Central memory CD8-positive, alpha-beta T cell (primary cell): ENCODE measurements around the gene FANCG.

Source experiments
- ATAC-seq: fragments of 150-1000 bp; cut with Tn5 transposase; replicated peaks from 2 replicates; pipeline ENCODE4 v1.10.0; 2022; ENCODE audit warnings: mild to moderate bottlenecking, moderate FRiP score, moderate number of reproducible peaks; ENCODE audit not compliant: poor library complexity, severe bottlenecking; ENCODE audit errors: extremely low read depth
- DNase-seq, 2 donors: peaks; one replicate each; pipeline ENCODE4 v3.0.0; 2021; ENCODE audit warnings: low spot score in 2 of 2
- H3K27ac Mint-ChIP-seq: one replicate; pipeline ENCODE4 v1.8.0; 2022; ENCODE audit warnings: low read depth, mild to moderate bottlenecking, moderate library complexity, mixed read lengths
- H3K27me3 Mint-ChIP-seq: one replicate; pipeline ENCODE4 v1.8.0; 2022; ENCODE audit warnings: mixed read lengths
- H3K36me3 Mint-ChIP-seq: one replicate; pipeline ENCODE4 v1.8.0; 2022; ENCODE audit warnings: mild to moderate bottlenecking, moderate library complexity, mixed read lengths; ENCODE audit not compliant: insufficient read depth
- H3K4me1 Mint-ChIP-seq: one replicate; pipeline ENCODE4 v1.8.0; 2022; ENCODE audit warnings: mixed read lengths
- H3K4me3 Mint-ChIP-seq: one replicate; pipeline ENCODE4 v1.8.0; 2022; ENCODE audit warnings: mild to moderate bottlenecking, moderate library complexity, mixed read lengths
- H3K9me3 Mint-ChIP-seq: one replicate; pipeline ENCODE4 v1.8.0; 2022; ENCODE audit warnings: mixed read lengths

Gene FANCG

DNA sequence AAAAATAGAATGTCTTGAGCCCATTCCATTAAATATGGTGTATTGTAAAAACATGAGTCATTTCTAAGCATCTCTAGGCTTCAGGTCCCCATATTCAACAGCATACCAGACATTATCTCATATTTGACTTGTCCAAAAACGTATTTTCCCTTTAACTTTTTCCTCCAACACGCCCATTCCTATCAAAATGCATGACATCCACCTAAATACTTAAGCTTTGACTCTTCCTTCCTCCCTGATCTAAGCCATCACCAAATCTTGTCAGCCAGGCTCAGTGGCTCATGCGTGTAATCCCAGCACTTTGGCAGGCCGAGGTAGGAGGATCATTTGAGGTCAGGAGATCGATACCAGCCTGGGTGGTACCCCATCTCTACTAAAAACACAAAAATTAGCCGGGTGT is 31.2 kb downstream of the FANCG start:
- H3K27me3 Mint-ChIP-seq: no peaks in the 10 kb centered on the region
- H3K36me3 Mint-ChIP-seq: peaks cover 31% of the 10 kb centered on the region
- H3K4me1 Mint-ChIP-seq: peaks cover 11% of the 10 kb centered on the region
- DNase-seq: no peak
- H3K9me3 Mint-ChIP-seq: no peaks in the 10 kb centered on the region
- no peak overlapping the region for H3K27ac Mint-ChIP-seq
- H3K4me3 Mint-ChIP-seq: no peak overlapping the region
- ATAC-seq: no peak

DNA sequence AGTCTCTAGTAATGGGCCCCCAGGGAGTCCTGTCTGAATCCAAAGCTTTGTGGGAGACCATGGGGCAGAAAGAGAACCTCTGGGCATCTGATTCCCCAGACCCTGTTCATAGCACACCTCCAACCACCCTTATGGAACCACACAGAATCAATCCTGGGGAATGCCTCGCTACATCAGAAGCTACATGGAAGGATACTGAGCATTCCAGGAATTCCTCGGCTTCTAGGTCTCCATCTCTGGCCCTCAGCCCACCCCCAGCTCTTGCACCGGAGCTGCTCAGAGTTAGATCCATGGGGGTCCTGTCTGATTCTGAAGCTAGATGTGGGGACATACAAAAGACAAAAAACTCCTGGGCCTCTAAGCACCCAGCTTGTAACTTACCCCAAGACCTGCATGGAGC is 35.7 kb downstream of the FANCG start:
- Mint-ChIP-seq H3K9me3 (no peaks in the 10 kb centered on the region), H3K27ac (no peak overlapping the region), H3K4me1 (peaks cover 10% of the 10 kb centered on the region), H3K27me3 (no peaks in the 10 kb centered on the region), H3K4me3 (no peak overlapping the region), H3K36me3 (peaks cover 16% of the 10 kb centered on the region)
- ATAC-seq: no peak
- DNase-seq: no peak

GRCh38 chr9:35042891-35043545 is 36.7 kb downstream of the FANCG start:
- DNase-seq: no peak
- H3K4me3 Mint-ChIP-seq: no peak overlapping the region
- H3K27ac Mint-ChIP-seq: peak overlapping the region; percentile 55
- peaks cover 10% of the 10 kb centered on the region for H3K4me1 Mint-ChIP-seq
- ATAC-seq: no peak
- H3K36me3 Mint-ChIP-seq: peaks cover 10% of the 10 kb centered on the region
- H3K27me3 Mint-ChIP-seq: no peaks in the 10 kb centered on the region
- no peaks in the 10 kb centered on the region for H3K9me3 Mint-ChIP-seq

DNA sequence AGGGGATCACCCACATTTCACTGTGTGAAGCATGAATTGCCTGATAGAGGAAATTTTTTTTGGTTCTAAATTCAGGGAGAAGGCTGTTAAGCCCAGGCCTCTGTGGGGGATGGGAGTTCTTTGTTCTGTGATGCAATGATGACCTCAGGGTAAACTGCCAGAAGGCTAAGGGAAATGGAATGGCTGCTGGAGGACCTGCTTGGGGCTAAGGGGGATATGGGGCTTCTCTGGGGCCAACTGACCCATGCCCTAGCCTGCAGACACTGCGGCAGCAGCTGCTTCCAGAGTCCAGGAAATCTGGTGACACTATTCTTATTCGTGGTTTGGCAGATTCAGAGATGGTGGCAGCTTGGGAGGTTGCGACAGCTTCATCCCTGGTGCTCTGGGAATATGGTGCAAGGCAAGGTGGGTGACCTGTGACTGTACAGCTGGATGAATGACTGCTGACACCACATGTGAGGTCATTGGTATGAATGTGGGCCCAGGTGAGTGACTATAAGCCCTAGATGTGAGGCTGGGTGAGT is 37.6 kb downstream of the FANCG start:
- Mint-ChIP-seq H3K4me1 (peaks cover 10% of the 10 kb centered on the region), H3K36me3 (peaks cover 11% of the 10 kb centered on the region), H3K4me3 (no peak overlapping the region), H3K9me3 (no peaks in the 10 kb centered on the region), H3K27me3 (no peaks in the 10 kb centered on the region), H3K27ac (no peak overlapping the region)
- no peak for DNase-seq
- ATAC-seq: no peak

DNA sequence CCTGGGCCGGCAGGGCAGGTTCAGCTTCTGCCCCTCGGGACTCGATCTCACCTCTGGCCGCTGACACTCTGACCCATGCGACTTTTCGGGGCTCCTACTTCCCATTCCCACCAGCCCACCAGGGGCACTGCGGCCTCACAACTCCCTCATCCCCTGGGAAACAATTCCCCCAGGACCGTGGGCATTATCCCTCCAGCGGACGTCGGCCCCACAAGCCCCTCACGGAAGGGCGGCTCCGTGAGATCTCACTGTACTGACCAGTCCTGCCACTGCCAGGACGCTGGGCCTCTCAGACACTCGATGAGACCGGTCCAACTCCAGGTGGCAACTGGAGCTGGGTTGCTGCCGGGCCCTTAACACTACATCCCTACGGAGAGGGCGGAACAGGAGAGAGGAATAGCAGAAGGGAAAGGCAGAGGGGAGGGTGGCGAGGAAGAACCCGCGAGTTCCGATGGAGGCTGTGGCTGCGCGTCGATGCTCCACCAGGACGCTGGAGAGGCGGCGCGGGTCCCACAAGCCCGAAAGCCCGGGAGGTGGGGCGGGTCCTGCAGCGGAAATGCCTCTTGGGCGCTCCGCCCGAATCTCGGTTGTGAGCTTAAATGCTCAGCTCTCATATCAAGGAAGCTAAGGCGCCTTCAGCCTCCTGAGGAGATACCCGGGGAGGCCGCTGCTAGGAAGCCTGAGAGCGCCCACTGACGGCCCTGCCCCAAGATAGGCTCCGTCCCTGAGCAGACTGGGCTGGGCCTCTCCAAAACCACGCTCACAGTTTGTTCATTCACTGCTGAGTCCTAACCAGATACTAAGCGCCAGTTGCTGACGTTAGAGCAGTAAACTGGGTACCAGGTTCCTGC is 43.7 kb downstream of the FANCG start:
- Mint-ChIP-seq H3K36me3 (peaks cover 7% of the 10 kb centered on the region), H3K27me3 (no peaks in the 10 kb centered on the region), H3K4me1 (peaks cover 16% of the 10 kb centered on the region), H3K4me3 (peak overlapping the region; percentile 37), H3K9me3 (no peaks in the 10 kb centered on the region), H3K27ac (peak overlapping the region; percentile 64)
- DNase-seq (no peak), ATAC-seq (peak; percentile 67)

- DNase-seq: no peak
- Mint-ChIP-seq H3K27ac (no peak overlapping the region), H3K27me3 (no peaks in the 10 kb centered on the region), H3K36me3 (peaks cover 7% of the 10 kb centered on the region), H3K4me3 (no peak overlapping the region), H3K4me1 (peaks cover 11% of the 10 kb centered on the region), H3K9me3 (no peaks in the 10 kb centered on the region)
- ATAC-seq: no peak
These were observed 46.6 kb downstream of the FANCG start for GRCh38 chr9:35033101-35033500.

DNA sequence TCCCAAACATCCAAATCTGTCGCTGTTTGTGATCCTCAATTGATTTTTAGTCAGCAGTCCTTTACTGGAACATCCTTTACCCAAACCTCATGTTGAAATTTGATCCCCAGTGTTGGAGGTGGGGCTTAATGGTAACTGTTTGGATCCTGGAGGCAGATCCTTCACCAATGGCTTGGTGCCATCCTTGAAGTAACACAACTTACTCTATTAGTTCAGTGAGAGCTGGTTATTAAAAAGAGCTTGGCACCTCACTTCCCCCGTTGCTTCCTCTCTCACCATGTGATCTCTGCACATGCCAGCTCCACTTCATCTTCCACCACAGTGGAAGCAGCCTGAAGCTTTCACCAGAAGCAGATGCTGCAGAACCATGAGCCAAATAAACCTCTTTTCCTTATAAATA is 49.9 kb downstream of the FANCG start:
- ATAC-seq: no peak
- Mint-ChIP-seq H3K27me3 (no peaks in the 10 kb centered on the region), H3K27ac (no peak overlapping the region), H3K4me1 (no peaks in the 10 kb centered on the region), H3K36me3 (no peaks in the 10 kb centered on the region), H3K4me3 (no peak overlapping the region), H3K9me3 (no peaks in the 10 kb centered on the region)
- no peak for DNase-seq

- Mint-ChIP-seq H3K9me3 (no peaks in the 10 kb centered on the region), H3K4me1 (no peaks in the 10 kb centered on the region), H3K36me3 (peaks cover 2% of the 10 kb centered on the region), H3K27me3 (no peaks in the 10 kb centered on the region), H3K27ac (no peak overlapping the region), H3K4me3 (no peak overlapping the region)
- ATAC-seq (no peak), DNase-seq (no peak)
These were observed 50.5 kb downstream of the FANCG start for GRCh38 chr9:35029241-35029640.

DNA sequence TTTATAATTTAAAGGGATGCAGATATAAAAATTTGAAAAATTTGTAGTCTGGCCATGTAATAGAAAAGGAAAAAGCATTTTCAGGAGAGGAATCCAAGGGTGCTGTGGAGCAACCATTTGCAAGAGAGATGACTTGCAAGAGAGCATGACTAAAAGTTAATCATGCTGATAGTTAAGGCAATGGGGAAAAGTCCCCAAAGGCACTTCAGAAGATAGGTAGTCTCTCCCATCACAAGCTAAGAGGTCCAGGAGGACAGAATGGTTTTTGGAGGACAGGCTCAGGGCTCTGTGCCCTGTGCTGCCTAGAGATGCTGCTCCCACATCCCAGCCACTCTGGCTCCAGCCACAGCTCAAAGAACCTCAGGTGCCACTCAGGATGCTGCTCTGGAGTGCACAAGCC is 51.4 kb downstream of the FANCG start:
- H3K4me1 Mint-ChIP-seq: peaks cover 6% of the 10 kb centered on the region
- no peak overlapping the region for H3K4me3 Mint-ChIP-seq
- peaks cover 3% of the 10 kb centered on the region for H3K36me3 Mint-ChIP-seq
- ATAC-seq (no peak), DNase-seq (no peak)
- H3K27me3 Mint-ChIP-seq: no peaks in the 10 kb centered on the region
- H3K27ac Mint-ChIP-seq: no peak overlapping the region
- H3K9me3 Mint-ChIP-seq: no peaks in the 10 kb centered on the region

GRCh38 chr9:35027860-35028259 is 51.9 kb downstream of the FANCG start:
- Mint-ChIP-seq H3K27ac (no peak overlapping the region), H3K4me3 (no peak overlapping the region), H3K27me3 (no peaks in the 10 kb centered on the region)

DNA sequence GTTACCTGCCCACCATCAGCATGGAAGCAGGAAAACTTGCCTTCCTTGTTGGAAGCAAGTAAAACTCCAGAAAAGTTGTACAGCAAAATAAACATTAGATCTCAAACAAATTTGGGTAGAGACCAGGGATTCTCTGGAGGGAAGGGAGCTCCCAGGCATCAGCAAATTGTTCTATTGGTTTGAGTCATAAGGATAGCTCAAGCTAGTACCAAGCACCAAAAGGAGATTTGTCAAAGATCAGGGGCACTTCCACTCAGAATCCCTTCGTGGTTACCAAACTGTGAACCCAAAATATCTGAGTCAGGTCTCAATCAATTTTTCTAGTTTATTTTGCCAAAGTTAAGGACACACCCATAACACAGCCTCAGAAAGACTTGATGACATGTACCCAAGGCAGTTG is 52.4 kb downstream of the FANCG start:
- Mint-ChIP-seq H3K4me3 (no peak overlapping the region), H3K27ac (no peak overlapping the region)
- ATAC-seq: no peak

More at GRCh38 chr9:35027860-35028259, 51.9 kb downstream of the FANCG start:
- DNase-seq (no peak), ATAC-seq (no peak)
- H3K4me1 Mint-ChIP-seq: peaks cover 8% of the 10 kb centered on the region
- H3K36me3 Mint-ChIP-seq: peaks cover 3% of the 10 kb centered on the region
- no peaks in the 10 kb centered on the region for H3K9me3 Mint-ChIP-seq

DNA sequence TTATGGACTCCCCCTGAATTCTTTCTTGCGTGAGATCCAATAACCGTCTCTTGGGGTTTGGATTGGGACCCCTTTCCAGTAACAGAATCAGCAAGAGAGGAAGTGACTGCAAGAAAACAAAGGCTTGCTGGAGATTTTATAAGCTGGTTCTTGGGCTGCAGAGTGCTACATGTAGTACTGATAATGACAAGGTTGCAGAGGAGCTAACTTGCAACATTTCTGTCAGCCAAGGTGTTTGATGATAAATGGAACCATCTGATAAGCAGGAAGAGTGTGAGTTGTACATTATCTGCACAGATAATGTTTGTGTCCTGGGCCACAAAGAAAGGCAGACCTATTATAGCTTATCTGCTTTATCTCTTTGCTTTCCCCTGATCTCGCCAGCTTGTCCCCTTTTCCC is 53.1 kb downstream of the FANCG start:
- no peak for ATAC-seq
- H3K9me3 Mint-ChIP-seq: no peaks in the 10 kb centered on the region
- peaks cover 8% of the 10 kb centered on the region for H3K4me1 Mint-ChIP-seq
- no peak overlapping the region for H3K4me3 Mint-ChIP-seq
- no peak overlapping the region for H3K27ac Mint-ChIP-seq
- DNase-seq: no peak
- H3K36me3 Mint-ChIP-seq: peaks cover 3% of the 10 kb centered on the region
- H3K27me3 Mint-ChIP-seq: no peaks in the 10 kb centered on the region

More for the DNA sequence above, 52.4 kb downstream of the FANCG start:
- peaks cover 3% of the 10 kb centered on the region for H3K36me3 Mint-ChIP-seq
- peaks cover 8% of the 10 kb centered on the region for H3K4me1 Mint-ChIP-seq
- H3K27me3 Mint-ChIP-seq: no peaks in the 10 kb centered on the region
- H3K9me3 Mint-ChIP-seq: no peaks in the 10 kb centered on the region
- DNase-seq: no peak
